Heart left ventricle (tissue), 16 donors: ENCODE measurements around the gene C2CD2L. TPM values are rescaled to one million over a fixed set of nuclear protein-coding genes. Genes with fewer than 3 reads are reported as not detected.
"Not testable (repeated sequence)": the region's sequence is repeated elsewhere in the genome, so short reads cannot be mapped to it uniquely, and the experiment has no call there.

Experiments
- ATAC-seq, 4 donors: fragments of 200-7000 bp; cut with Tn5 transposase; one replicate each; pipeline ENCODE4 v1.9.1; 2020 to 2022; ENCODE audit warnings: moderate library complexity in 4 of 4, mild to moderate bottlenecking in 3 of 4, moderate number of reproducible peaks in 1 of 4
- DNase-seq, 5 donors: peaks; one replicate each; pipeline ENCODE4 v3.0.0-alpha.2; 2020
- H3K27ac ChIP-seq, 12 donors: fragments of 200-600 bp; sonication (generic) in 4 of 12; one replicate each; pipeline versions ENCODE4 v1.5.0 to v1.8.0; 2016 to 2022; ENCODE audit warnings: mild to moderate bottlenecking in 2 of 12
- H3K27me3 ChIP-seq, 9 donors: fragments of 200-600 bp; sonication (generic) in 2 of 9; one replicate each; pipeline versions ENCODE4 v1.5.1 to v1.8.0; 2016 to 2022; ENCODE audit warnings: mild to moderate bottlenecking in 3 of 9
- H3K36me3 ChIP-seq, 9 donors: fragments of 200-600 bp; sonication (generic) in 2 of 9; one replicate each; pipeline versions ENCODE4 v1.5.0 to v1.8.0; 2018 to 2022; ENCODE audit warnings: mild to moderate bottlenecking in 2 of 9
- H3K4me1 ChIP-seq, 12 donors: fragments of 200-600 bp; sonication (generic) in 4 of 12; one replicate each; pipeline versions ENCODE4 v1.5.0 to v1.8.0; 2016 to 2022; ENCODE audit warnings: mild to moderate bottlenecking in 3 of 12
- H3K4me3 ChIP-seq, 12 donors: fragments of 200-600 bp; sonication (generic) in 4 of 12; one replicate each; pipeline versions ENCODE4 v1.5.0 to v1.8.0; 2017 to 2022; ENCODE audit warnings: mild to moderate bottlenecking in 9 of 12, moderate library complexity in 4 of 12
- H3K9me3 ChIP-seq, 12 donors: fragments of 200-600 bp; sonication (generic) in 4 of 12; one replicate each; pipeline versions ENCODE4 v1.5.0 to v1.8.0; 2016 to 2022; ENCODE audit warnings: mild to moderate bottlenecking in 1 of 12
- CTCF ChIP-seq, 12 donors: fragments of 200-600 bp; sonication (generic) in 4 of 12; IDR thresholded peaks; one replicate each; pipeline versions ENCODE4 v1.5.0 to v1.8.0; 2018 to 2022; ENCODE audit warnings: antibody characterized with exemption in 12 of 12, mild to moderate bottlenecking in 5 of 12
- POLR2A ChIP-seq, 2 donors: fragments of 450-650 bp; IDR thresholded peaks; one replicate each; pipeline ENCODE4 v1.6.1; 2017; ENCODE audit warnings: antibody characterized with exemption in 2 of 2, mild to moderate bottlenecking in 2 of 2, moderate library complexity in 2 of 2
- WGBS, 4 donors: extraction: QIAGEN DNeasy Blood & Tissue Kit in 2 of 4; methylation state at CpG; one replicate each; pipeline versions ENCODE4 v1.1.5 to v1.1.7; 2013 to 2018; 5-methylcytosine and 5-hydroxymethylcytosine counted together
- intact Hi-C, 10 donors: fragments of 100-400 bp; cut with DNase I; formaldehyde crosslinking; loops; one replicate each; pipeline versions ENCODE4 v1.11.1 to v1.14.2; 2022
- long read RNA-seq, 3 donors: library from polyadenylated mRNA; unstranded; transcript quantifications; one replicate each; pipeline ENCODE4 v2.0.0, GENCODE V29; 2020 to 2021
- polyA plus RNA-seq, 2 donors: library from polyadenylated mRNA; stranded (reverse); fragments of 200-250 nt; gene quantifications; one replicate each; pipeline ENCODE4 v1.2.3, GENCODE V29; 2013
- total RNA-seq, 9 donors: library from RNA; depleted of rRNA in 2 of 9; stranded (reverse); fragments of >200 nt in 2 of 9; fragmentation: NEBNext Ultra II Directional in 3 of 9; extraction: Animal tissue kit (Norgen Biotek cat#: 25700) in 3 of 9; gene quantifications; one replicate each; pipeline versions ENCODE4 v1.1.0 to v1.2.4, GENCODE V29; 2016 to 2023
- donor health status: ischemic (EF 13 %, LVEDD 7.1; RV severe dilation, severe dysfunction).
- donor health status: healthy with polysubstance abuse.
- donor health status: DM: no; HTN: yes; CAD: no.
- donor health status: DM: no; HTN: no; CAD: no.
- donor health status: ischemic (EF 25% LVEDD 6.9; RV normal size, moderate dysfunction).
- donor health status: ischemic (EF 25% LVEDD 5.7; RV mildly dilated, moderate dysfunction).
- donor health status: healthy.
- donor health status: DM: yes; HTN: yes; CAD: no.
- donor health status: ischemic (EF 35%, LVEDD 5.7; RV mildly dilated, moderate dysfunction).
- donor health status: nonischemic (EF 11% LVEDD 7.7; RV severe dilation, severe dysfunction).
- donor health status: DM: yes; HTN: yes; CAD: no.
- donor health status: PGD.
- donor health status: ischemic (EF 29% LVEDD 5.4; RV normal size, mild dysfunction).
- donor health status: nonischemic (EF 23%, LVEDD 6.1; RV moderate dilation, normal function).

Gene C2CD2L
- total RNA-seq (10 to 100 TPM in 5 of 9 donors, 1 to 10 TPM in 4; 7.1 to 18.3 (median 11.2) TPM), polyA plus RNA-seq (10 to 100 TPM in 1 of 2 donors, 1 to 10 TPM in 1; 6.6 to 17.7 TPM)
- long read RNA-seq, donor 1, partial matches to known transcripts = 1 of 1 reads
- long read RNA-seq, donor 1, other reads (novel, unspliced or antisense) = 0 of 1 reads
- long read RNA-seq, donor 2, partial matches to known transcripts = 11 of 15 reads
- long read RNA-seq, donor 2, other reads (novel, unspliced or antisense) = 1 of 15 reads
- long read RNA-seq, donor 3, partial matches to known transcripts = 2 of 9 reads
- long read RNA-seq, donor 3, other reads (novel, unspliced or antisense) = 3 of 9 reads

GRCh38 chr11:119106564-119107537, at the start of gene C2CD2L:
TSS of gene C2CD2L (plus strand) at chr11:119107344. CDS start at chr11:119107742, 398 bp downstream.
- ATAC-seq (peak; percentile 85 to 95 (median 94)), DNase-seq (peak; percentile 90 to 96 (median 93))
- WGBS, 4 donors = 0 to 1% (median 1%) methylated on average over 23 to 49 of the region's 49 CpGs
- peaks cover 0 to 21% (median 9%) of the 10 kb centered on the region in 9 donors for H3K36me3 ChIP-seq
- peak within 1 kb of the TSS; percentile 52 to 93 (median 76) for H3K27ac ChIP-seq
- TF ChIP-seq CTCF (IDR thresholded peaks at IDR 0.05) (no peak), POLR2A (IDR thresholded peaks at IDR 0.05) (peak in 1 of 2 donors; percentile 71)
- H3K27me3 ChIP-seq = no peaks in the 10 kb centered on the region
- H3K4me3 ChIP-seq = peak within 1 kb of the TSS; percentile 78 to 99 (median 96)
- intact Hi-C loops = loop anchor here in 2 of 10 donors (2.0 to 10.0 kb wide), 2 partner anchors 62 to 228 kb away; partner anchors contain the start of genes NLRX1 (in 1 of the 2) and RNF26 (in 1 of the 2)
- no peaks in the 10 kb centered on the region for H3K9me3 ChIP-seq
- H3K4me1 ChIP-seq = peaks cover 0 to 53% (median 34%) of the 10 kb centered on the region in 12 donors

GRCh38 chr11:119059128-119059527, 48.0 kb upstream of the C2CD2L start:
- not testable (repeated sequence) for DNase-seq, ATAC-seq, H3K9me3 ChIP-seq, H3K27ac ChIP-seq, H3K27me3 ChIP-seq, H3K4me3 ChIP-seq
- H3K36me3 ChIP-seq = peaks cover 0 to 21% (median 13%) of the 10 kb centered on the region in 9 donors
- H3K4me1 ChIP-seq = peaks cover 2 to 31% (median 22%) of the 10 kb centered on the region in 12 donors
- WGBS, 4 donors = 81 to 93% (median 88%) methylated on average over 4 to 31 of the region's 35 CpGs
- intact Hi-C loops = loop anchor here in 1 of 10 donors (5.0 kb wide), 1 partner anchor 38 kb away; a partner anchor contains a TSS

- DNase-seq (no peak), ATAC-seq (no peak)
- no peak overlapping the region for H3K27ac ChIP-seq
- 89 to 98% (median 97%) methylated on average over 3 of the region's 3 CpGs for WGBS, 4 donors
- TF ChIP-seq POLR2A (IDR thresholded peaks at IDR 0.05) (no peak), CTCF (IDR thresholded peaks at IDR 0.05) (no peak)
- H3K4me1 ChIP-seq = peaks cover 2 to 29% (median 14%) of the 10 kb centered on the region in 12 donors
- no peaks in the 10 kb centered on the region for H3K9me3 ChIP-seq
- no peak overlapping the region for H3K4me3 ChIP-seq
- intact Hi-C loops = no loop called here
- peaks cover 0 to 13% (median 4%) of the 10 kb centered on the region in 9 donors for H3K36me3 ChIP-seq
- no peaks in the 10 kb centered on the region for H3K27me3 ChIP-seq
These were observed 45.9 kb upstream of the C2CD2L start for GRCh38 chr11:119061256-119061655.

- Histone ChIP-seq H3K9me3 (no peaks in the 10 kb centered on the region), H3K27ac (no peak overlapping the region), H3K4me1 (peaks cover 1 to 33% (median 19%) of the 10 kb centered on the region in 12 donors), H3K27me3 (no peaks in the 10 kb centered on the region), H3K4me3 (no peak overlapping the region), H3K36me3 (peaks cover 0 to 13% (median 4%) of the 10 kb centered on the region in 9 donors)
- TF ChIP-seq POLR2A (IDR thresholded peaks at IDR 0.05) = no peak
- TF ChIP-seq CTCF (IDR thresholded peaks at IDR 0.05) = no peak
- WGBS, 4 donors = 58 to 73% (median 64%) methylated on average over 5 of the region's 5 CpGs
- ATAC-seq (no peak), DNase-seq (peak in 1 of 5 donors; percentile 12)
- intact Hi-C loops = no loop called here
These were observed 44.4 kb upstream of the C2CD2L start for GRCh38 chr11:119062779-119063178.
